ENCODE measurements around the gene CEP350. TPM values are rescaled to one million over a fixed set of nuclear protein-coding genes. Genes with fewer than 3 reads are reported as not detected.

CEP350 gene
- 44.6 and 51.6 TPM in 2 replicates for total RNA-seq

GRCh38 chr1:179954493-179955286, at the start of gene CEP350:
CEP350 (plus strand) TSS chr1:179954810; CDS start chr1:179986182, 31,372 bp downstream.
- Mint-ChIP-seq H3K27me3 (ENCODE audit: insufficient read depth) (no peaks in the 10 kb centered on the region), H3K4me3 (peak within 1 kb of the TSS; percentile 94), H3K4me1 (ENCODE audit: low read depth) (peaks cover 50% of the 10 kb centered on the region), H3K9me3 (no peaks in the 10 kb centered on the region), H3K27ac (peak within 1 kb of the TSS; percentile 94), H3K36me3 (ENCODE audit: low read depth) (no peaks in the 10 kb centered on the region)
- DNase-seq (ENCODE audit: low spot score) = peak; percentile 96
- intact Hi-C loops (cut with micrococcal nuclease) = loop anchor here (1.0 to 10.0 kb wide), 13 partner anchors 36 to 1230 kb away; partner anchors contain the start of genes ACBD6, AXDND1, FAM20B and RALGPS2

GRCh38 chr1:179910934-179911333, 43.7 kb upstream of the CEP350 start:
- peaks cover 5% of the 10 kb centered on the region for H3K4me1 Mint-ChIP-seq (ENCODE audit: low read depth)
- intact Hi-C loops (cut with micrococcal nuclease) = no loop called here
- no peaks in the 10 kb centered on the region for H3K27me3 Mint-ChIP-seq (ENCODE audit: insufficient read depth)
- DNase-seq (ENCODE audit: low spot score) = no peak
- peaks cover 21% of the 10 kb centered on the region for H3K36me3 Mint-ChIP-seq (ENCODE audit: low read depth)
- H3K9me3 Mint-ChIP-seq = no peaks in the 10 kb centered on the region
- H3K27ac Mint-ChIP-seq = no peak overlapping the region
- H3K4me3 Mint-ChIP-seq = no peak overlapping the region

GRCh38 chr1:179911812-179912211, 42.8 kb upstream of the CEP350 start:
- Mint-ChIP-seq H3K27ac (no peak overlapping the region), H3K4me1 (ENCODE audit: low read depth) (peaks cover 5% of the 10 kb centered on the region), H3K36me3 (ENCODE audit: low read depth) (peaks cover 21% of the 10 kb centered on the region), H3K4me3 (no peak overlapping the region), H3K27me3 (ENCODE audit: insufficient read depth) (no peaks in the 10 kb centered on the region), H3K9me3 (no peaks in the 10 kb centered on the region)
- intact Hi-C loops (cut with micrococcal nuclease) = no loop called here
- no peak for DNase-seq (ENCODE audit: low spot score)

GRCh38 chr1:179917601-179918429, 36.8 kb upstream of the CEP350 start:
- no peak overlapping the region for H3K4me3 Mint-ChIP-seq
- no peak overlapping the region for H3K27ac Mint-ChIP-seq
- H3K4me1 Mint-ChIP-seq (ENCODE audit: low read depth) = peaks cover 10% of the 10 kb centered on the region
- peaks cover 24% of the 10 kb centered on the region for H3K36me3 Mint-ChIP-seq (ENCODE audit: low read depth)
- H3K27me3 Mint-ChIP-seq (ENCODE audit: insufficient read depth) = no peaks in the 10 kb centered on the region
- no peak for DNase-seq (ENCODE audit: low spot score)
- H3K9me3 Mint-ChIP-seq = no peaks in the 10 kb centered on the region
- intact Hi-C loops (cut with micrococcal nuclease) = loop anchor here (2.0 kb wide), 1 partner anchor 37 kb away; the partner anchor contains the start of gene CEP350

- intact Hi-C loops (cut with micrococcal nuclease) = no loop called here
- Mint-ChIP-seq H3K36me3 (ENCODE audit: low read depth) (peaks cover 31% of the 10 kb centered on the region), H3K9me3 (no peaks in the 10 kb centered on the region), H3K27ac (no peak overlapping the region), H3K27me3 (ENCODE audit: insufficient read depth) (no peaks in the 10 kb centered on the region), H3K4me3 (no peak overlapping the region), H3K4me1 (ENCODE audit: low read depth) (peaks cover 10% of the 10 kb centered on the region)
- DNase-seq (ENCODE audit: low spot score) = no peak
Measured at GRCh38 chr1:179921472-179921871, 33.1 kb upstream of the CEP350 start.

- no peaks in the 10 kb centered on the region for H3K9me3 Mint-ChIP-seq
- intact Hi-C loops (cut with micrococcal nuclease) = no loop called here
- no peak overlapping the region for H3K27ac Mint-ChIP-seq
Measured at GRCh38 chr1:179921981-179922872, 32.4 kb upstream of the CEP350 start.

GRCh38 chr1:179923029-179923428, 31.6 kb upstream of the CEP350 start:
- Mint-ChIP-seq H3K27ac (no peak overlapping the region), H3K4me1 (ENCODE audit: low read depth) (peaks cover 6% of the 10 kb centered on the region), H3K36me3 (ENCODE audit: low read depth) (peaks cover 23% of the 10 kb centered on the region), H3K9me3 (no peaks in the 10 kb centered on the region), H3K4me3 (no peak overlapping the region), H3K27me3 (ENCODE audit: insufficient read depth) (no peaks in the 10 kb centered on the region)
- intact Hi-C loops (cut with micrococcal nuclease) = no loop called here
- no peak for DNase-seq (ENCODE audit: low spot score)

More at GRCh38 chr1:179921981-179922872, 32.4 kb upstream of the CEP350 start:
- DNase-seq (ENCODE audit: low spot score) = no peak
- Mint-ChIP-seq H3K36me3 (ENCODE audit: low read depth) (peaks cover 30% of the 10 kb centered on the region), H3K27me3 (ENCODE audit: insufficient read depth) (no peaks in the 10 kb centered on the region), H3K4me1 (ENCODE audit: low read depth) (peaks cover 10% of the 10 kb centered on the region), H3K4me3 (no peak overlapping the region)

GRCh38 chr1:179924268-179924667, 30.3 kb upstream of the CEP350 start:
- Mint-ChIP-seq H3K27ac (no peak overlapping the region), H3K27me3 (ENCODE audit: insufficient read depth) (no peaks in the 10 kb centered on the region), H3K4me1 (ENCODE audit: low read depth) (no peaks in the 10 kb centered on the region), H3K9me3 (no peaks in the 10 kb centered on the region), H3K4me3 (no peak overlapping the region), H3K36me3 (ENCODE audit: low read depth) (peaks cover 14% of the 10 kb centered on the region)
- no peak for DNase-seq (ENCODE audit: low spot score)
- intact Hi-C loops (cut with micrococcal nuclease) = no loop called here

GRCh38 chr1:179925302-179925701, 29.3 kb upstream of the CEP350 start:
- H3K27ac Mint-ChIP-seq = no peak overlapping the region
- no peaks in the 10 kb centered on the region for H3K9me3 Mint-ChIP-seq
- no peak for DNase-seq (ENCODE audit: low spot score)
- H3K27me3 Mint-ChIP-seq (ENCODE audit: insufficient read depth) = peaks cover 3% of the 10 kb centered on the region
- peaks cover 11% of the 10 kb centered on the region for H3K36me3 Mint-ChIP-seq (ENCODE audit: low read depth)
- no peak overlapping the region for H3K4me3 Mint-ChIP-seq
- intact Hi-C loops (cut with micrococcal nuclease) = no loop called here
- H3K4me1 Mint-ChIP-seq (ENCODE audit: low read depth) = no peaks in the 10 kb centered on the region

GRCh38 chr1:179925922-179926849, 28.4 kb upstream of the CEP350 start:
- H3K4me1 Mint-ChIP-seq (ENCODE audit: low read depth) = no peaks in the 10 kb centered on the region
- peaks cover 11% of the 10 kb centered on the region for H3K36me3 Mint-ChIP-seq (ENCODE audit: low read depth)
- no peak overlapping the region for H3K27ac Mint-ChIP-seq
- H3K4me3 Mint-ChIP-seq = no peak overlapping the region
- DNase-seq (ENCODE audit: low spot score) = no peak
- peaks cover 10% of the 10 kb centered on the region for H3K27me3 Mint-ChIP-seq (ENCODE audit: insufficient read depth)
- H3K9me3 Mint-ChIP-seq = no peaks in the 10 kb centered on the region
- intact Hi-C loops (cut with micrococcal nuclease) = no loop called here

GRCh38 chr1:179926850-179927205, 27.8 kb upstream of the CEP350 start:
- H3K9me3 Mint-ChIP-seq = no peaks in the 10 kb centered on the region
- H3K27ac Mint-ChIP-seq = no peak overlapping the region
- H3K4me3 Mint-ChIP-seq = no peak overlapping the region
- H3K27me3 Mint-ChIP-seq (ENCODE audit: insufficient read depth) = peaks cover 11% of the 10 kb centered on the region
- no peak for DNase-seq (ENCODE audit: low spot score)
- H3K36me3 Mint-ChIP-seq (ENCODE audit: low read depth) = peaks cover 8% of the 10 kb centered on the region
- no peaks in the 10 kb centered on the region for H3K4me1 Mint-ChIP-seq (ENCODE audit: low read depth)
- intact Hi-C loops (cut with micrococcal nuclease) = no loop called here

Measured in activated T-helper 1 cell treated with anti-CD3 and anti-CD28 coated beads, Interleukin-12 subunit alpha, Interleukin-12 subunit beta, Interleukin-2, Interleukin-4 antibody, amounts not matched to agents 30 ng/mL and 10 ng/mL and 1 ng/mL, durations not matched to agents 14 hours and 24 hours and 36 hours (primary cell).